CD4-positive, alpha-beta T cell treated with Interleukin-2 at 100 ng/mL for 4 hours (primary cell): ENCODE measurements around the gene PLCG2.
A peak's percentile ranks its signal among the peaks of the same experiment; 100 is the strongest.
"Not testable (repeated sequence)": the region's sequence is repeated elsewhere in the genome, so short reads cannot be mapped to it uniquely, and the experiment has no call there.

Source experiments
- DNase-seq: peaks from one replicate; pipeline ENCODE4 v3.0.0-alpha.2; 2020; ENCODE audit warnings: low spot score

The PLCG2 gene

DNA sequence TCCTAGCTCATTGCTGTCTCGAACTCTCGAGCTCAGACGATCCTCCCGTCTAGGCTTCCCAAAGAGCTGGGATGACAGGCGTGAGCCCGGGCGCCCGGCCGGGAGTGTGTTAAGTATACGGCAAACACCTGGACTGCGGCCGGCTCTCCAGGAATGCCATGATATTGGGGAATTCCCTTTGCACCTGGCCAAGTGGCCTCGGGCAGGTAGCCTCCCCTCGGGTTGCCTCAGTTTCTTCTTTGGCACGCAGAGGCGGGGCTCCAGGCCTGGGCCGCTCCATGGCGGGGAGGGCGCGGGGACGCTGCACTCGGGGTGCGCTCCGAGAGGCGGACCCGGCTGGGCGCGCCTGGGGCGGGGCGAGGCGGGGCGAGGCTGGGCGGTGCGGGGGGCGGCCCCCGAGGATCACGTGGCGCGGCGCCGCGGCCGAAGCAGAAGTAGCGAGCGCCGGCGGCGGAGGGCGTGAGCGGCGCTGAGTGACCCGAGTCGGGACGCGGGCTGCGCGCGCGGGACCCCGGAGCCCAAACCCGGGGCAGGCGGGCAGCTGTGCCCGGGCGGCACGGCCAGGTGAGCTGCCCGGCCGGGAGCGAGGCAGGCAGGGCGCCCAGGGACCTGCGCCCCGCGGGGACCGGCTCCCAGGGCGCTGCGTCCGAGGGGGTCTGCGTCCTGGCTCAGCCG, at the start of gene PLCG2:
PLCG2 (plus strand) TSS at position 431 of the 675 bp plus-strand sequence. CDS start 6,699 bp downstream, outside the sequence.
- DNase-seq: peak; percentile 63

DNA sequence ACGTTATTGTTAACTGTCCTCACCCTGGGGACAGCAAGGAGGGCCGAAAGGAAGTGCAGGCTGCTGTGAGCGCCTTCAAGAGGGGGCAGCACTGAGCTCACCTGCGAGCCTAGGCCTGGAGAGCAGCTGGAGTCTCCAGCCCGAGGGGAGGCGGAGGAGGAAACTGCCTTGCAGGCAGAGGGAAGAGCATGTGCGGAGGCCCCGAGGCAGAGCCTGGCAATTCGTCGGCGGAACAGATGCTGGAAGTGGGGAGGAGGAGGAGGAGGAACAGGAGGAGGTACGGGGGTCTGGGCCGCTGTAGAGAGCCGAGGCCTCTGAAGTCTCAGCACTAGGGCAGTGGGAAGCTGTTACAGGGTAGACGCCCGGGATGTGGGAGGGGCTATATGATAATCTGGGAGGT, 49.6 kb upstream of the PLCG2 start:
- DNase-seq: no peak

DNA sequence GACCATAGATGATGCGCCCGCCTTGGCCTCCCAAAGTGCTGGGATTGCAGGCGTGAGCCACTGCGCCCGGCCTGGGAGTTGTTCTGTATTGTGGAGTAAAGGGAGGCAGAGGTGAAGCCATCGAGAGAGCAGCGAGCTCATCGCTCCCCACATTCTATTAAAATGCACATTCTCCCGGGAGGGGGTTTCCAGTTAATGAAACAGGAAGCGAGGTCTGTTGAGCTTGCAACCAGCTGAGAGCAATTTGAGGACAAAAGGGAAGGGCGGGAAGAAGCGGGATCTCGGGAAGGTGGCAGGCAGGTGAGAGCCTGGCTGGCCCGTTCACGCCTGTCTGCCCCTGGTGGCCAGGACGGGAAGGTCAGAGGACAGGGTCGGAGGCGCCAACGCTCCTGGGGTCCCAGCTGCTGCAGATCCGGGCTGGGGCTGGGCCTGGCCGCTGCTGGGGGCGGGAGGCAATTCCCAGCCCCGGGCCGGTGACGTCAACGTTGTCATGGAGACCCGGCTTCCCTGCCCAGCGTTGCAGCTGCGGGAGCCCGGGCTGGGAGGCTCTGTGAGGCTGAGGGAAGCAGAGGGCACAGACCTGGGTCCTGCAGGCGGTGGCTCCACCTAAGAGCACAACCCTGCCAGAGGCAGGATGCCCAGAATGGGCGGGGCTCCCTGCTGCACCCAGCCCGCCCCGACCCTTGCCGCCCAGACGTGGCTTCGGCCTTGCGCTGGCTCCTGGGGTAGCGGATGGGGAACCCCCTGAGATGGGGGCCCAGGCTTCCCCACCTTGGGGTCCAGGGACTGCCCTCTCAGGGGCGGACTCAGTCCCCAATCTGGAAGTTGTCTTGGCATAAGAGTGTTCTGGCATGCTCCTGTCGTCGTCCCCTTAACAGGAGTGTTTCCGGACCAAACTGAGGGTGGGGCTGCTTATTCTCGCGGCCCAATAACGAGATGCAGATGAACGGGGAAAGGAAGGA, 48.7 kb upstream of the PLCG2 start:
- peak; percentile 54 for DNase-seq

DNA sequence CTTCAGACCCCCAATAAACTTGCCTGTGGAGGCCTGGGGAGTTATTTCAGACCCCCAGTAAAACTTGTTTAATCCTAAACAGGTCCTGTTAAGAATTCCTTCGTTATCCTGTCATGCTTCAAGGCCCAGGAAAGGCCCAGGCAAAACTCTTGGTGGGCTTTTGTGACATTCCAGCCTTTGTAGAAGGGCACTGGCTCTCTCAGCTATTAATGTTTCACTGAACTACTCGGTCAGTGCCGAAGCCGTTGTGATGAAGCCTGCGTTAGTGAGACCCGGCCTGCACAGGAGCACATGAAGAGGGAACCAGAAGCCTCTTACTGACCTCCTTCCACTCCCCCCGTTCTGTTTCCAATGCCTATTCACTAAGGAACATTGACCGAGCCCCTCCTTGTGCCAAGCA, 47.4 kb upstream of the PLCG2 start:
- no peak for DNase-seq

- no peak for DNase-seq
These were observed 46.4 kb upstream of the PLCG2 start for GRCh38 chr16:81732699-81733098.

GRCh38 chr16:81733295-81733694, 45.8 kb upstream of the PLCG2 start:
- DNase-seq: no peak

DNA sequence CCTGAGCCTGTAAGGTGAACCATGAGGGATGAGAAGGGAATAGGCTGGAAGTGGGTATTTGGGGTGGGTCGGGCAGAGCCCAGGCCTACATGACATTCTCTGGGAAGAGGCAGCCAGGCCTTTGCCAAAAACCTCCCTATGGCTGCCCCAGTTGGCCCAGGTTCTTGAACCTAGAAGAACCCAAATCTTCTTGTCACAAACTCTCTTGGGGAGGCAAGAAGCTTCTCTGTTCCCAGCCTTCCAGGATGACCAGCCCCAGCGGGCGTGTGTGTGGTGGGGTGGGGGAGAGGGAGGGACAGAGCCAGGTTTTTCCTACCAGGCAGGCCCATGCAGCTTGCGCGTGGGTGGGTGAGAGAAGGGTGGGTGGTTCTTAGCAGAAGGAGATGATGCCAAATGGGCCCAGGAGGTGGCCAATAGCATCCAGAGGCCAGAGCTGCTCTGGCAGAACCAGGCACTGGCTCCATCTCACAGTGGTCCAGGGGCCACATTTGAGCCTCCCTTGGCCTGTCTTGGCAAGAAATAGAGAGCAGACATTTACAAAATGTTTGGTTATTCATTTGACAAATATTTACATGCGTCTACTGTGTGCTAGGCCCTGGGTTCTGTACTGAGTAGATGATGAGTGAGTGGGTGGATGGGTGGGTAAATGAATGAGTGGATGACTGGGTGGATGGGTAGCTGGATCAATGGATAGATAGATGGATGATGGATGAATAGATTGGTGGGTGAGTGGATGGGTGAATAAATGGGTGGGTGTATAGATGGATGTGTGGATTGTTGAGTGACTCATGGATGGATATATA, 44.3 kb upstream of the PLCG2 start:
- DNase-seq: no peak

DNA sequence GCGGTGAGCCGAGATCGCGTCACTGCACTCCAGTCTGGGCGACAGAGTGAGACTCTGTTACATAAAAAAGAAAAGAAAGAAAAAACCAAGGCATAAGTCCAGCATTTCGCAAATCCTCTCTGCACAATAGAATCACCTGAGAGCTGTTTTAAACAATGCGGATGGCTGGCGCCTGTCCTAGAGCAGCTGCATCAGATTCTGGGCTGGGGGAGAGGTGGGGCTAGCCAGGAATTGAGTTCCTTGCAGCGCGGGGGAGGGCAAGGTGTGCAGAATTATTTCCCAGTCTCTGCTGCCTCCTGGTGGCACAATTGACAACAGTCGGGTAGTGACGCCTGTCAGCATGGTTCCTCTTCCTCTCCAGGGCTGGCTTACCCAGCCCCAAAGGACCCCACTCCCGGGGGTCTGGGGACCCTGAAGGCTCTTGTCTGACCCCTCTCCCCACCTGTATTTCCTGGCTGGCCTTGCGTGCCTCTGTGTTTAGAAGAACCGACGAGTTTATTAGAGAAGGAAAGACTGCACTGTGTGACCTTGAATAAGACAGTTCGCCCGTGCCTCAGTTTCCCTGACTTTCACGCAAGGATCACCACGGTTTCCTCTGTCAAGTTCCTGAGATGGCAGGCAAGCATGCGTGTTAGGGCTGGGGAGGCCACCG, 41.1 kb upstream of the PLCG2 start:
- DNase-seq: peak; percentile 86

DNA sequence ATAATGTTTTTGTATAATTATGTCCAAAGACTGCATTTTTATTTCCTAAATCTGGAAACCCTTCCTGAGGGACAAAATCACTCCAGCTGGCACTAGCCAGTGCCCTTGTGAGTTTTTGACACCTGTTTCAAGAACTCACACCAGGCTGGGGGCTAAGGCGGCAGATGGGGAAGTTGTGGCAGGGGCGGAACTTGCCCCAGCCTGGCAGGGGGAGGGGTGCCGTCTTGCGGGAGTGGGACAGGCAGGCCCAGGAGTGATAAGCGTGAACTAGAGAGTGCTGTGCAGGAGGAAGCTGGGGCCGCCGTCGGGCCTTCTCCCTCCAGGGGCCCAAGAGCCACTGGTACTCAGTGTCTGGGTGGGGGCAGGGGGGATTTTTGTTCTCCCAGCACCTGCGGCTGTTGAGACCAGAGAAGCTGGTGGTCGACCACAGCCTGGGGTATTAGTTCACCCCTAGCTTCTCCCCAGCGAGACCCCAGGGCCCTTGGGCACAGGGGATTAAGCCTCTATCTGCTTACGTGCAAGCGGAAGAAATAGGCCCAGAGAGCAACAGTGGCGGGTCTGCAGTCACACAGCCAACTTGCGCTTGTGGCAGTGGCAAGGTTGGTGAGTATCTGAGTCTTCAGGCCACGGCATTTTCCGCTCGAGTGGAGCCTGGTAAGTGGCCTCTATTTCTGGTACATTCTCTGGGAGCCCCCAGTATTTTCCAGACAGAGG, 40.2 kb upstream of the PLCG2 start:
- DNase-seq: no peak

DNA sequence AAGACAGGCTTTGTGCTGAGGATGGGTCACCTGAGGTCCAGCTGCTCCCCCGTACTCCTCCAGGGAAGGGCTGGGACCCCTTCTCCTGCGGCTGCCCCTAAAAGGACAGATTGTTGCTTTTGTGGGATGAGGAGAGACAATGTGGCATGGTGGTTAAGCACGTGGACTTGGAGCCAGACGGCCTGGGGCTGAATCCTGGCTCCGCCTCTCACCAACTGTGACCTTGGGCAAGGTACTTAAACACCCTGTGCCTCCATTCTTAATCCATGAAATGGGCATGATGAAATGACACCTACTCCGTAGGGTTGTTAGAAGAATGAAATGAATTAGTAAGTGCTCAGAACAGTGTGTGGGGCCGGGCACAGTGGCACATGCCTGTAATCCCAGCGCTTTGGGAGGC, 39.6 kb upstream of the PLCG2 start:
- DNase-seq: no peak

- no peak for DNase-seq
These were observed 38.9 kb upstream of the PLCG2 start for GRCh38 chr16:81740169-81740568.

DNA sequence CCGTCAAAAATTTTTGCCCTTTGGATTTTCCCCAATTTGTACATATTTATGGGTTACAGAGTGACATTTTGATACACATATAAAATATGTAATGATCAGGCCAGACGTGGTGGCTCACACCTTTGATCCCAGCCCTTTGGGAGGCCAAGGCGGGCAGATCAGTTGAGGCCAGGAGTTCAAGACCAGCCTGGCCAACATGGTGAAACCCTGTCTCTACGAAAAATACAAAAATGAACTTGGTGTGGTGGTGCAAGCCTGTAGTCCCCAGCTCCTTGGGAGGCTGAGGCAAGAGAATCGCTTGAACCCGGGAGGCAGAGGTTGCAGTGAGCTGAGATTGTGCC, 37.7 kb upstream of the PLCG2 start:
- not testable (repeated sequence) for DNase-seq

DNA sequence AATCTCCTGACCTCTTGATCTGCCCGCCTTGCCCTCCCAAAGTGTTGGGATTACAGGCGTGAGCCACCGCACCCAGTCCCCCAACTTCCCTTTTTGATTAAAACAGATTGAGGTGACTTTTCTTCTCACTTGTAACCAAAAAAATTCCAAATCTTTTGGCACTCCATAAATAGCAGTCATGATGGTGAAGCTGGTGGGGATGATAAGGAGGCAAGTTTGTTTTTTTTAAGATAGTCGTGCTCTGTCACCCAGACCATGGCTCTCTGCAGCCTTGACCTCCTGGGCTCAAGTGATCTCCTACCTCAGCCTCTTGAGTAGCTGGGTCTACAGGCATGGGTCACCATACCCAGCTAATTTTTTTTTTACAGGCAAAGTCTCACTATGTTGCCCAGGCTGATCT, 34.7 kb upstream of the PLCG2 start:
- DNase-seq: no peak

DNA sequence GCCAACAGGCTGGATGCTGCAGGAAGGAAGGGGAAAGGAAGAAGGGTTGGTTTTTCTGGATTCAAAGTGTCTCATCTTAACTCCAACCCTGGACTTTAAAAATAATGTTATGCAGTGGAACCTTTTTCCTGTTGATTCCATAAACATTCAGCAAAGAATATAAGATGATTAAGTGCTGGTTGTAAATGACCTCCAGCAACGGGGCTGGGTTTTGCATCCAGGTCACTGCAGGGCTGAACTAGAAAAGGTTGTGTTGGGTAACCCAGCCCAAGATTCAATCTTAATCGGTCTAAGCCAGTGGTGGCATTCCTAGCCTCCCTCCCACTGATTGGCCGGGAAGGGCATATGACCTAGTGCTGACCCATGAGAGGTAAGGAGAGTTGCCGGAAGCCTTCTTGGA, 34.2 kb upstream of the PLCG2 start:
- DNase-seq: no peak

DNA sequence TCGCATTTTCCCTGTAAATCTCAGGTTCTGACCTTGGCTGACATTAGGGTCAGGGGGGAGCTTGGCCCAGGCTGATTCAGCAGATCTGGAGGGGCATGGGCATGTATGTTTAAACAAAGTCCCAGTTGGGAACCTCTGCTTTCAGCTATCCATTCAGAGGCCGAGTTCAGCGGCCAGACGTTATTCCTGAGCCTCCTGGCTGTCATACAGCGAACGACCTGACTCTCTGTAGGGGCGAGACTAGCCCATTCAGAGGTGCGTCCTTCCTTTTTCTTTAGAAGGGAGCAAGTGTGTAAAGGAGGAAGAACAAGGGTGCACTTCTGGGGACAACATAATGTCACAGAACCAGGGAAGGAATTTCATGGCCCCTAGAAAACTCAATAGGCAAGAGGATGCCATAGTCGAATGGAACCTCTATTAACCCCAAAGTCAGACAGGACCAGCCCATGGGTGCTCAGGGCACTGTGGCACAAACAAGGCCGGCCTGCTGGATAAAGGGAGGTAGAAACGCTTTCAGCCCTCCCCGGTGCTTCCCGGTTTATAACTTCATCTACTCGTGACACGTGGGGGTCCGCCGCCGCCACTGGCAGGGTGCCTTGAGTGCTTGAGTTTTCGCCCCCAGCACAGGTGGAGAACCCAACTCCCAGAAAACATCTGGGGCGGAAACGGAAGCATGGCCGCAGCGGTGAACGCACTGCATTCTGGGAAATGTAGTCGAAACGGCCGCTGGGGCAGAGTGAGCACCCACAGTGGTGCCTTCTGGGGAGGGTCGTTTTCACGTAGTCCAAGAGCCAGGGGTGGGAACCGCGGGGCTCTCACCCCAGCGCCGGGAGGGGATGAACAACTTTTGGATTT, 33.2 kb upstream of the PLCG2 start:
- peak; percentile 80 for DNase-seq

DNA sequence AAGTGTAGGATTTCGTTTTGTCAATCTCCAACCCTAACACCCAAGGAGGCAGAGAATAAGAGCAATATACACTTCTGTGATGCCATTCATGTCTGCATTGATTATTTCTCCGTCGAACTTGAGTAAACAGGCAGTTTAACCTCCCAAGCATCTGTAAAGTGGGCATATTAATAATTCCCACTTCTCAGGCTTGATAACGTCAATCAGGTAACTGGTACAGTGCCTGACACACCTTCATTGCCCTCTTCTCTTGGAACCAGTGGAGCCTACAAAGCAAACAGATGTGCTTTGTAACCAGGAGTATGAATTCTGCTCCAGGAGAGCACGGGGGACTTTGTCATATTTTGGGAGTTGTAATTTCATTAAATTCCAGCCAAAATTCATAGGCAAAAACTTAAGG, 32.5 kb upstream of the PLCG2 start:
- DNase-seq: no peak

DNA sequence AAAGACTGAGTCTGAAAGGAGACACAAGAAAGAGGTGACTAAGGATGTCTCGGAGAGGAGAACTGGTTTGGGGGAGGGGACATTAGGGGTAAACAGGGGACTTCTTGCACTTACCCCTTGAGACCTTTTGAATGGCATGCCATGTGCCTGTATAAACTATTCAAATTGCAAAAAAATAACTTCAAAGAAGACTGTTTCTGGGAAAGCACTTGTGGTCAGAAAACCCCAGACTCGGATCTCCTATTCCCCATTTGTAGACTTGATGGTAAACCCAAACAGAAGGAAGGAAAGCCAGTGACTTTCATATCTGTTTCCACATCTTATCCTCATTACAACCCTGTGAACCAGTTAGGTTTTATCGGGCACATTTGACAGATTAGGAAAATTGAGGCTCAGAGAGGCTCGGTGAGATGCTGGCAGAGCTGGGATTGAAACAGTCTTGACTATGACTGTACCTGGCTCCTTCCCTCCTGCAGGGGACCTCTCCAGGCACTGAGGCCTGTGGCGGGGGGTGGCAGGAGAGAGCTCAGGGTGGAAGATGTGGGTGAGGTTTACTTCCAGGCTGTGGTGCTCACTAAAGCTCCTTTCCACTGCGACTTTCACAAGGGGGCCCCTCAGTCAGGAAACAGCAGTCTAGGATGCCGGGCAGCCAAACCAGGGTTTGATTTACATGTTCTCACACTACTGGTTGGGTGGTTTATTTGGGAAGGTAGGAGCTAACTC, 30.5 kb upstream of the PLCG2 start:
- no peak for DNase-seq

DNA sequence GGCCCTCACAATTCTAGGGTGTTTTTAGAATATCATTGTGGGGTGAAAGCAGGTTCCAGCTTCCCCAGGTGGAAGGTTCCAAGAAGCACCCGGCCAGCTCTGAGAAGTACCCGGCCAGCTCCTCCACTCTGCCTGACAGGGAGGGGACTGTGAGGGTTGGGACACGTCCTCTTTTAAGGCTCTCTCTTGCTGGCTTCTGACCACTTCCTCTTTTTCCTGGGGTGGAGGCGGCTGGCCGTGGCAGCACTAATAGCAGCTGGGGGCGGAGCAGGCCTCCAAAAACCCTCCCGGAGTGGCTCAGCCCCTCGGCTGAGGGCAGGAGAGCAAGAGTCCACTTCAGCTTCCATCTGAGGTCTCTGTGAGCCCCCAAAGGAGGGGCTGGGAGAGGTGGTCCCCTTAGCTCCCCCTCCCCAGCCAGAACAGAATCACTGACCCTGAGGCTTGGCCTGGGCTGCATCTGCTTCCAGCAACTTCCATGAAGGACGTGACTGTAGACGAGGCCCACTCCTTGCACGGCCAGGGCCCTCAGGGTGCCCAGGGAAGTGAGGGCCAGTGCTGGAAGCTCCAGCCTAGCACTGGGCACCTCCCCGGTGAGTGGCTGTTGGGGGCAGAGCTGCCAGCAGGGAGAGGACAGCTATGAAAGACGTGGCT, 26.7 kb upstream of the PLCG2 start:
- DNase-seq: no peak

DNA sequence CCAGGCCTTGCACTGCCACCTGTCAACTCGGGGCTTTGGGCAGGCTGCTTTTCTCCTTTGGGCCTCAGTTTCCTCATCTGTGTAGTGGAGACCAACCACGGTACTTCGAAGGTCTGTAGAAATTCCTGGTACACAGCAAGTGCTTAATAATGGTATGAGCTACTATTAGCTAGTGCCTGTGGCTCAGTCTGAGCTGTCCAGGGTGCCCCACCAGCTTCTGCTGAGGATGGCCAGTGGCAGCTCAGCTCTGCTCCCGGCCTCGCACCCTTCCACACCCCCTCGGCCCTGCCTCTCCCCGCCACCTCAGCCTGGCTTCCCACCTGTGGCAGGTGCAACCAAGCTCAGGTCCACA, 26.2 kb upstream of the PLCG2 start:
- no peak for DNase-seq
